ENCODE data around the gene MECP2.

GRCh38 chrX:153973127-153974002, 124.2 kb downstream of the MECP2 start:
- TF ChIP-seq POLR2A (IDR thresholded peaks at IDR 0.05; ENCODE audit: low read depth, low read length) (no peak), POLR2AphosphoS5 (IDR thresholded peaks at IDR 0.05; ENCODE audit: low read depth, low read length) (no peak), TAF1 (IDR thresholded peaks at IDR 0.05; ENCODE audit: low read depth, low read length) (no peak), SPI1 (IDR thresholded peaks at IDR 0.05; ENCODE audit: low read depth, low read length) (no peak)
